HFFc6 (cell line): Measurements from ENCODE around the gene KNL1. TPM values are rescaled to one million over a fixed set of nuclear protein-coding genes. Genes with fewer than 3 reads are reported as not detected.

Experiments used
- DNase-seq: peaks from one replicate; pipeline ENCODE4 v3.0.0-alpha.2; 2018
- H3K27ac Mint-ChIP-seq: 2 replicates; pipeline ENCODE4 v1.8.0; 2020; ENCODE audit warnings: mild to moderate bottlenecking, mixed read lengths
- H3K27me3 Mint-ChIP-seq: 2 replicates; pipeline ENCODE4 v1.8.0; 2021; ENCODE audit warnings: mild to moderate bottlenecking, moderate library complexity, mixed read lengths; ENCODE audit not compliant: insufficient read depth
- H3K36me3 Mint-ChIP-seq: 2 replicates; pipeline ENCODE4 v1.8.0; 2021; ENCODE audit warnings: low read depth, mixed read lengths
- H3K4me1 Mint-ChIP-seq: 2 replicates; pipeline ENCODE4 v1.8.0; 2020; ENCODE audit warnings: low read depth, mixed read lengths
- H3K4me3 Mint-ChIP-seq: 2 replicates; pipeline ENCODE4 v1.8.0; 2020; ENCODE audit warnings: mild to moderate bottlenecking, moderate library complexity, mixed read lengths
- H3K9me3 Mint-ChIP-seq: 2 replicates; pipeline ENCODE4 v1.8.0; 2020; ENCODE audit warnings: mild to moderate bottlenecking, mixed read lengths
- total RNA-seq, 6 experiments: library from RNA; stranded (reverse); fragmentation: NEBNext Ultra II Directional; extraction: Animal tissue kit (Norgen Biotek cat#: 25700); gene quantifications; 2 replicates in 1 of 6; 3 replicates in 5 of 6; pipeline ENCODE4 v1.2.3, GENCODE V29; 2021
- TF ChIP-seq, protein P1 (sequence below): fragments of 200-600 bp; sonication (generic); IDR thresholded peaks from 2 replicates; pipeline ENCODE4 v1.5.0; 2021; ENCODE audit warnings: antibody characterized with exemption, mild to moderate bottlenecking

KNL1 gene
- total RNA-seq, 6 experiments from 2014 or later, result 8.9 to 26.8 (median 20.0) TPM

DNA sequence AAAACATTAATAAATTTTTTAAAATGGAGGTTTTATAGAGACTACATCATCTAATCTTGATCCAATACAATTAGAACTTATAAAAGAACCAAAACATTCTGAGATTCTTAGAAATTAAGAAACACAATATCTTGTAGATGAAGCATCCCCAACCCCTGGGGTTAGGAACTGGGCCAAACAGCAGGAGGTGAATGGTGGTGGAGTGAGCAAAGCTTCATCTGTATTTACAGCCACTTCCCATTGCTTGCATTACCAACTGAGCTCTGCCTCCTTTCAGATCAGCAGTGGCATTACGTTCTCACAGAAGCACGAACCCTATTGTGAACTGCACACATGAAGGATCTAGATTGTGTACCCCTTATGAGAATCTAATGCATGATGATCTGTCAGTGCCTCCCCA lies 36.3 kb downstream of the KNL1 start:
- Mint-ChIP-seq H3K4me1 (peaks cover 6% of the 10 kb centered on the region; the same call in 1 of the 2 replicates), H3K36me3 (no peaks in the 10 kb centered on the region), H3K9me3 (no peaks in the 10 kb centered on the region), H3K27me3 (no peaks in the 10 kb centered on the region; the same call in 1 of the 2 replicates), H3K27ac (no peak overlapping the region), H3K4me3 (no peak overlapping the region)
- TF ChIP-seq, protein P1, sequence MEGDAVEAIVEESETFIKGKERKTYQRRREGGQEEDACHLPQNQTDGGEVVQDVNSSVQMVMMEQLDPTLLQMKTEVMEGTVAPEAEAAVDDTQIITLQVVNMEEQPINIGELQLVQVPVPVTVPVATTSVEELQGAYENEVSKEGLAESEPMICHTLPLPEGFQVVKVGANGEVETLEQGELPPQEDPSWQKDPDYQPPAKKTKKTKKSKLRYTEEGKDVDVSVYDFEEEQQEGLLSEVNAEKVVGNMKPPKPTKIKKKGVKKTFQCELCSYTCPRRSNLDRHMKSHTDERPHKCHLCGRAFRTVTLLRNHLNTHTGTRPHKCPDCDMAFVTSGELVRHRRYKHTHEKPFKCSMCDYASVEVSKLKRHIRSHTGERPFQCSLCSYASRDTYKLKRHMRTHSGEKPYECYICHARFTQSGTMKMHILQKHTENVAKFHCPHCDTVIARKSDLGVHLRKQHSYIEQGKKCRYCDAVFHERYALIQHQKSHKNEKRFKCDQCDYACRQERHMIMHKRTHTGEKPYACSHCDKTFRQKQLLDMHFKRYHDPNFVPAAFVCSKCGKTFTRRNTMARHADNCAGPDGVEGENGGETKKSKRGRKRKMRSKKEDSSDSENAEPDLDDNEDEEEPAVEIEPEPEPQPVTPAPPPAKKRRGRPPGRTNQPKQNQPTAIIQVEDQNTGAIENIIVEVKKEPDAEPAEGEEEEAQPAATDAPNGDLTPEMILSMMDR, result no peak
- no peak for DNase-seq

DNA sequence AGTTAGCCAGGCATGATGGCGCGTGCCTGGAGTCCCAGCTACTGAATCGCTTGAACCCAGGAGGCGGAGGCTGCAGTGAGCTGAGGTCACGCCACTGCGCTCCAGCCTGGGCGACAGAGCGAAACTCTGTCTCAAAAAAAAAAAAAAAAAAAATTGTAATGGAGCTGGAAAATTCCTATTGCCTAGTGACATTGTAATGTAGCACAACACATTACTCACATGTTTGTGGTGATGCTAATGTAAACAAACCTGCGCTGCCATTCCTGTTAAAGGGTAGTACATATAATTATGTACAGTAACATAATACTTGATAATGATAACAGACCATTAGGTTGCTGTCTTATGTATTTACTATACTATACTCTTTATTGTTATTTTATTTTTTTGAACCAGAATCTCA lies 39.1 kb downstream of the KNL1 start:
- H3K4me1 Mint-ChIP-seq, result peaks cover 6% of the 10 kb centered on the region; the same call in 1 of the 2 replicates
- TF ChIP-seq, protein P1, result no peak
- peak; percentile 61 for DNase-seq
- no peaks in the 10 kb centered on the region; the same call in 1 of the 2 replicates for H3K27me3 Mint-ChIP-seq
- no peak overlapping the region for H3K4me3 Mint-ChIP-seq
- peak overlapping the region; percentile 51; the same call in 1 of the 2 replicates for H3K27ac Mint-ChIP-seq
- no peaks in the 10 kb centered on the region for H3K36me3 Mint-ChIP-seq
- H3K9me3 Mint-ChIP-seq, result no peaks in the 10 kb centered on the region

DNA sequence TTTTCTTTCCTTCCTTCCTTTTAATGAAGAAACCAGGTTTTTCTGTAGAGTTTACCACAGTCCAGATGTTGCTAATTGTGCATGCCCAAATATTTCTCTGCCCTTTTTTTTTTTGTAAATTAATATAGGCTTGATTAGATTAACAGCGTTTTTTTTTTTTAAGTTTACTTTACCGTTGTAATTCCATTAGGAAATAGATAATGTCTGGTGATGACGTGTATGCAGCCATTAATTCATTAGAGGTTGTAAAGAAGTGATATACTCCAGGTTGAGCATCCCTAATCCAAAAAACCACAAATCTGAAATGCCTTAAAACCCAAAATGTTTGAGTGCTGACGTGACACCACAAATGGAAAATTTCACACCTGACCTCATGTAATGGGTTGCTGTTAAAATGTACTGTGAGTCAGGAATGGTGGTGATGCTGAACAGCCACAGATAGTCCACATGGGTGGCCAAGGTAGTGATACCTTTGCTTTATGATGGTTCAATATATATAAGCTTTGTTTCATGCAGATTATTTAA lies 43.2 kb downstream of the KNL1 start:
- Mint-ChIP-seq H3K27me3 (peaks cover 2% of the 10 kb centered on the region), H3K27ac (no peak overlapping the region), H3K9me3 (no peaks in the 10 kb centered on the region), H3K4me3 (no peak overlapping the region), H3K4me1 (peaks cover 6% of the 10 kb centered on the region; the same call in 1 of the 2 replicates), H3K36me3 (peaks cover 5% of the 10 kb centered on the region; the same call in 1 of the 2 replicates)
- no peak for DNase-seq
- TF ChIP-seq, protein P1, result no peak

DNA sequence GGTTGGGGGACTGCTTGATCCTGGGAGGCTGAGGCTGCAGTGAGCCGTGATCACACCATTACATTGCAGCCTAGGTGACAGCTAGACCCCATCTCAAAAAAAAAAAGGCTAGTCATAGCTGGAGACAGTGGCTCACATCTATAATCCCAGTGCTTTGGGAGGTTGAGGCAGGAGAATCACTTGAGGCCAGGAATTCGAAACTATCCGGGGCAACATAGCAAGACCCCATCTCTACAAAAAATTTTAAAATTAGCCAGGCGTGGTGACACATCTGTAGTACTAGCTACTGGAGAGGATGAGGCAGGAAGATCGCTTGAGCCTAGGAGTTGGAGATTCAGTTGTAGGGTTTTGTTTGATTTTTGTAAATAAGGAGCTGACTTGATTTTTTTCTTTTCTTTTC lies 45.6 kb downstream of the KNL1 start:
- no peak for DNase-seq
- H3K27ac Mint-ChIP-seq, result no peak overlapping the region
- H3K4me1 Mint-ChIP-seq, result no peaks in the 10 kb centered on the region
- H3K27me3 Mint-ChIP-seq, result peaks cover 2% of the 10 kb centered on the region
- no peaks in the 10 kb centered on the region for H3K9me3 Mint-ChIP-seq
- peaks cover 5% of the 10 kb centered on the region; the same call in 1 of the 2 replicates for H3K36me3 Mint-ChIP-seq
- H3K4me3 Mint-ChIP-seq, result no peak overlapping the region
- TF ChIP-seq, protein P1, result no peak

DNA sequence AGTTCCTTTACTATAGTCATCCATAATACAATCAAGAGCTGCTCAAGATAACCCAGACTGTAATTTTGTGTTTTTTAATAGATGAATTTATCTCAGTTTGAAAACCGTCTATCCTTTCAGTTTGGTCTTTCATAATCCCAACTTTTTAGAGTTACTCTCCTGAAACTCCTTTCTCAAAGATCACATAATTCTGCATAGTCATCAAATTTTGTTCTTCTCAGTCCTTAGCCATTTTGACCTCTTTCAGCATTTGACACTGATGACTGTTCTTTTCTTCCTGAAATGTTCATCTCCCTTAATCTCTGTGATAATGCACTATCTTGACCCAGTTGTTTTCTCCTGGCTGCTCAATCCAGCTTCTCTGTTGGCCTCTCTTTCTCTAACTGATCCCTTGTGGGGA lies 53.5 kb downstream of the KNL1 start:
- H3K9me3 Mint-ChIP-seq, result no peaks in the 10 kb centered on the region
- no peaks in the 10 kb centered on the region; the same call in 1 of the 2 replicates for H3K27me3 Mint-ChIP-seq
- H3K4me1 Mint-ChIP-seq, result peaks cover 6% of the 10 kb centered on the region
- TF ChIP-seq, protein P1, result no peak
- H3K27ac Mint-ChIP-seq, result no peak overlapping the region
- H3K4me3 Mint-ChIP-seq, result no peak overlapping the region
- no peak for DNase-seq
- no peaks in the 10 kb centered on the region for H3K36me3 Mint-ChIP-seq
